ENCODE measurements around the gene KIR2DL4.
"Not testable (repeated sequence)": the region's sequence is repeated elsewhere in the genome, so short reads cannot be mapped to it uniquely, and the experiment has no call there.

Gene KIR2DL4

DNA sequence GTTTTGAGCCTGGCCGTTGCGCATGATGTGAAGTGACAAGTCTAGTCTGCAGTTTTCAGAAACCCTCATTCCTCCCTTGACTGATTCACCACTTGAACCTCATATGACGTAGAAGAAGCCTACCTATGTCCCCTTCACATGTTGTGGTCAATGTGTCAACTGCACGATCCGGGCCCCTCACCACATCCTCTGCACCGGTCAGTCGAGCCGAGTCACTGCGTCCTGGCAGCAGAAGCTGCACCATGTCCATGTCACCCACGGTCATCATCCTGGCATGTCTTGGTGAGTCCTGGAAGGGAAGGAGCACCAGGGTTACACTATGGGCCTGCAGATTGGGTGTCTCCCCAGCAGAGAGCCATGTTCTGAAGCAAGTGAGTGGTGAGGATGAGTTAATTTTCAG is at the start of gene KIR2DL4:
Gene KIR2DL4, plus strand, starts transcription at position 201 of the 400 bp plus-strand sequence. Its CDS starts 42 bp downstream, at position 243.
- no peak within 1 kb of the TSS for H3K4me3 ChIP-seq (ENCODE audit: low read depth, low read length)
- peak; percentile 17 for DNase-seq (ENCODE audit: low read depth)
- no peak for TF ChIP-seq MYC (IDR thresholded peaks at IDR 0.05; ENCODE audit: low read depth, low read length)
- TF ChIP-seq CTCF (IDR thresholded peaks at IDR 0.05; ENCODE audit: low read depth, low read length) = no peak
- TF ChIP-seq POLR2A (IDR thresholded peaks at IDR 0.05; ENCODE audit: extremely low read depth, insufficient read length) = no peak
- no peak for TF ChIP-seq MAX (IDR thresholded peaks at IDR 0.05; ENCODE audit: low read depth, low read length)

GRCh38 chr19:54756204-54757110 is 47.0 kb upstream of the KIR2DL4 start:
- H3K4me3 ChIP-seq (ENCODE audit: low read depth, low read length); DNase-seq (ENCODE audit: low read depth): not testable (repeated sequence)

DNA sequence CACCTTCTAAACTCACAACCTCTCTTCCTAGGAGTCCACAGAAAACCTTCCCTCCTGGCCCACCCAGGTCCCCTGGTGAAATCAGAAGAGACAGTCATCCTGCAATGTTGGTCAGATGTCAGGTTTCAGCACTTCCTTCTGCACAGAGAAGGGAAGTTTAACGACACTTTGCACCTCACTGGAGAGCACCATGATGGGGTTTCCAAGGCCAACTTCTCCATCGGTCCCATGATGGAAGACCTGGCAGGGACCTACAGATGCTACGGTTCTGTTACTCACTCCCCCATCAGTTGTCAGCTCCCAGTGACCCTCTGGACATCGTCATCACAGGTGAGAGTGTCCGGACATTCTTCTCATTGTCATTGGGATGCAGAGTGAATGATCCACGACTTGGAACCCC is 44.8 kb upstream of the KIR2DL4 start:
- DNase-seq (ENCODE audit: low read depth) = peak; percentile 8
- H3K4me3 ChIP-seq (ENCODE audit: low read depth, low read length) = not testable (repeated sequence)

- peak; percentile 82 for DNase-seq (ENCODE audit: low read depth)
- H3K4me3 ChIP-seq (ENCODE audit: low read depth, low read length) = not testable (repeated sequence)
Measured at GRCh38 chr19:54764219-54764618, 39.2 kb upstream of the KIR2DL4 start.

DNA sequence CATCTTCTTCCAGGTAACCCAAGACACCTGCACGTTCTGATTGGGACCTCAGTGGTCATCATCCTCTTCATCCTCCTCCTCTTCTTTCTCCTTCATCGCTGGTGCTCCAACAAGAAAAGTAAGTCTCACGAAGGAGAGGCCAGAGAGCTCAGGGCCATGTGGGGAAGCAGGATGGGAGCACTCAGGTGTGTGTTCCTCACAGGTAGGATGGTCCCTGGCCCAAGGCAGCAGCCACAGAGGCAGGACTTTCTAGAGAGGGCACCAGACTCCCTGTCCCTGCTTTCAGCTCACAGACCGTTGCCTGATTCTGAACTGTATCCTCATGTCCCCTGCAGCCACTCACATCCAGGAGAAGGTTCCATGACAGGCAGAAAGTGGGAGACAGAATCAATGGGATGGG is 36.9 kb upstream of the KIR2DL4 start:
- not testable (repeated sequence) for H3K4me3 ChIP-seq (ENCODE audit: low read depth, low read length); DNase-seq (ENCODE audit: low read depth)

DNA sequence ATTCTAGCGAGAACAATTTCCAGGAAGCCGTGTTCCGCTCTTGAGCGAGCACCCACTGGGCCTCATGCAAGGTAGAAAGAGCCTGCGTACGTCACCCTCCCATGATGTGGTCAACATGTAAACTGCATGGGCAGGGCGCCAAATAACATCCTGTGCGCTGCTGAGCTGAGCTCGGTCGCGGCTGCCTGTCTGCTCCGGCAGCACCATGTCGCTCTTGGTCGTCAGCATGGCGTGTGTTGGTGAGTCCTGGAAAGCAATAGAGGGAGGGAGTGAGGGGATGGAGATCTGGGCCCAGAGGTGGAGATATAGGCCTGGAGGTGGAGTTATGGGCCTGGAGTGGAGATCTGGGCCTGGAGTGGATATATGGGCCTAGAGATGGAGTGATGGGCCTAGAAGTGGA is 33.8 kb upstream of the KIR2DL4 start, which contains the start of gene KIR2DL1:
Gene KIR2DL1, plus strand, starts transcription at position 148 of the 400 bp plus-strand sequence. Its CDS starts 58 bp downstream, at position 206.
- not testable (repeated sequence) for H3K4me3 ChIP-seq (ENCODE audit: low read depth, low read length); DNase-seq (ENCODE audit: low read depth)

- DNase-seq (ENCODE audit: low read depth) = not testable (repeated sequence)
Measured at GRCh38 chr19:54770511-54770910, 32.9 kb upstream of the KIR2DL4 start.

DNA sequence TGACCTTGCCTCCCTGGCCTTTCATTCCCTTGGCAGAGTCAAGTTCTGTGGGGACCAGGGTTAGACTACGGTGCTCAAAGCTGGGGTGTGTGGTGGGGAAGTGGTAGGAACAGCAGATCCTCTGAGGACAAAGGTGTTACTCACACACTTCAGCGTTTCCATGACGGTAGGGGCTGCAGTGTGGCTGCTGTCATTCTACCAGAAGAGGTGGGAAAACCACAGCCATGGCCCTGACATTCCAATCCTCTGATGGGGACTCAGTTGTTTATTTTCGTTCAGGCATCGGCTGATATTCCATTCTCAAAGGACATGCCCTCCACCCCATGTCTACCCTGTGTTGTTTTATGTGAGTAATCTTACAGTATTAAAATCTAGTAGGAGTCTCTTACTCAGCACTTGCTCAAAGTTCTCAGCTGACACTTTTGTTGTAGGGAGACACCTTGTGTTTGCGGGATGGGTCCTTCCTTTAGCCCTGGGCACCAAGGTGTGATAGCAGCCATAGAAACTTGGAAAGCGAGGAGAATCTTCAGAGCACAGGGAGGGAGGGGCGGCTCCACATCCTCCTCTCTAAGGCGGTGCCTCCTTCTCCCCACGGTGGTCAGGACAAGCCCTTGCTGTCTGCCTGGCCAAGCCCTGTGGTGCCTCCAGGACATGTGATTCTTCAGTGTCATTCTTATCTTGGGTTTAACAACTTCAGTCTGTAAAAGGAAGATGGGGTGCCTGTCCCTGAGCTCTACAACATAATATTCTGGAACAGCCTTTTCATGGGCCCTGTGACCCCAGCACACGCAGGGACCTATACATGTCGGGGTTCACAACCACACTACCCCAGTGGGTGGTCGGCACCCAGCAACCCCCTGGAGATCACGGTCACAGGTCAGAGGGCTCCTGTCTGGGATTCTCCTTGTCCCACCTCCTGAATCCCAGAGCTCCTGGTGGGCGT is 32.1 kb upstream of the KIR2DL4 start:
- H3K4me3 ChIP-seq (ENCODE audit: low read depth, low read length); DNase-seq (ENCODE audit: low read depth): not testable (repeated sequence)

More at GRCh38 chr19:54770511-54770910, 32.9 kb upstream of the KIR2DL4 start:
- H3K4me3 ChIP-seq (ENCODE audit: low read depth, low read length) = not testable (repeated sequence)

GRCh38 chr19:54772666-54773065 is 30.7 kb upstream of the KIR2DL4 start:
- not testable (repeated sequence) for DNase-seq (ENCODE audit: low read depth); H3K4me3 ChIP-seq (ENCODE audit: low read depth, low read length)

DNA sequence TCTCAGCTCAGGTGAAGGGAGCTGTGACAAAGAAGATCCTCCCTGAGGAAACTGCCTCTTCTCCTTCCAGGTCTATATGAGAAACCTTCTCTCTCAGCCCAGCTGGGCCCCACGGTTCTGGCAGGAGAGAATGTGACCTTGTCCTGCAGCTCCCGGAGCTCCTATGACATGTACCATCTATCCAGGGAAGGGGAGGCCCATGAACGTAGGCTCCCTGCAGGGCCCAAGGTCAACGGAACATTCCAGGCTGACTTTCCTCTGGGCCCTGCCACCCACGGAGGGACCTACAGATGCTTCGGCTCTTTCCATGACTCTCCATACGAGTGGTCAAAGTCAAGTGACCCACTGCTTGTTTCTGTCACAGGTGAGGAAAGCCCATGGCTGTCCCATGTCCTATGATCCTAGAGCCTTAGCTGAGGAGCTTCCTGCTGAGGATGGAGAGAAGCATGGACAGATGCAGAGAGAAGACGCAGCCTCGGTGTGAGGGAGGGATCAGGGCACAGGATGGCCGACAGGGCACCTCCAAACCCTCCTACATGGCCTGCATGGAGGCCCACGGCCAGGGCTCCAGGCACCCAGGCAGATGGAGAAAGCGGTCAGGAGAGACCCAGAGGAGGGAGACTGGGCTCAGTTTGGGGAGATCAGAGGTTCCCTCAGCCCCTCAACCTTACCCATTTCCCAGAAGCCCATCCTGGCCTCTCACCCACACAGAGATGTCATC is 28.2 kb upstream of the KIR2DL4 start:
- DNase-seq (ENCODE audit: low read depth); H3K4me3 ChIP-seq (ENCODE audit: low read depth, low read length): not testable (repeated sequence)

DNA sequence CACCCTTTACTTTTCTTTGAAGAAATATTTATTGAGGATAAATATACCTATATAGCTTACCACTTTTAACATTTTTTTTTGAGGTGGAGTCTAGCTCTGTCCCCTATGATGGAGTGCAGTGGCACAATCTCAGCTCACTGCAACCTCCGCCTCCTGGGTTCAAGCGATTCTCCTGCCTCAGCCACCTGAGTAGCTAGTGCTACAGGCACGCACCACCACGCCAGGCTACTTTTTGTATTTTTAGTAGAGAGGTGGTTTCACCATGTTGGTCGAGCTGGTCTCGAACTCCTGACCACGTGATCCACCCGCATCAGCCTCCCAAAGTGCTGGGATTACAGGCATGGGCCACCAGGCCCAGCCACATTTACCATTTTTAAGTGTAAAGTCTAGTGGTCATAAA is 27.6 kb upstream of the KIR2DL4 start:
- DNase-seq (ENCODE audit: low read depth); H3K4me3 ChIP-seq (ENCODE audit: low read depth, low read length): not testable (repeated sequence)

DNA sequence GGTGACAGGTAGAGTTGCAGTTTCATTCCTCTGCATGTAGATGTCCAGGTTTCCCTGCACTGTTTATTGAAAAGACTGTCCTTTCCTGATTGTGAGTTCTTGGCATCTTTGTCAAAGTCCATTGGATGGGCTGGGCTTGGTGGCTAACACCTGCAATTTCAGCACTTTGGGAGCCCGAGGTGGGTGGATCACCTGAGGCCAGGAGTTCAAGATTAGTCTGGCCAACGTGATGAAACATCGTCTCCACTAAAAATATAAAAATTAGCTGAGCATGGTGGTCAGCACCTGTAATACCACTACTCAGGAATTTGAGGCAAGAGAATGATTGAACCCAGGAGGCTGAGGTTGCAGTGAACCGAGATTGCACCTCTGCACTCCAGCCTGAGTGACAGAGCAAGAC is 25.6 kb upstream of the KIR2DL4 start:
- H3K4me3 ChIP-seq (ENCODE audit: low read depth, low read length); DNase-seq (ENCODE audit: low read depth): not testable (repeated sequence)

DNA sequence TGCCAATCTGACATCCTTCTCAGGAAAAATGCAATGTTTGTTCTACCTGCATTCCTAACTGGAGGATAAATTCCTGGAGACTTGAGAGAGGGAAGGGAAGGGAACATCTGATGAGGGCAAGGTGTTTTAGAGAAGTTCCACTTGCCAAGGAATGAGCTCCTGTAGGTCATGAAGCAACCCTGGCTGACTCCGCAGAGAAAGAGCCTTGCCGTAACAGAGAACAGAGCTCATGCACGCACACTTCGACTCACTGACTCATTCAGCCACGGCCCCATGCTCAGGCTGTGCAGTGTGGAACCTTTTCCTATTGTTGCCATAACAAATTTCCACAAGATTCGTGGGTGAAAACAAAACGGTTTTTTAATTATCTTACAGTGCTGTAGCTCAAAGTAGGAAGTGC is 24.5 kb upstream of the KIR2DL4 start:
- not testable (repeated sequence) for H3K4me3 ChIP-seq (ENCODE audit: low read depth, low read length); DNase-seq (ENCODE audit: low read depth)

DNA sequence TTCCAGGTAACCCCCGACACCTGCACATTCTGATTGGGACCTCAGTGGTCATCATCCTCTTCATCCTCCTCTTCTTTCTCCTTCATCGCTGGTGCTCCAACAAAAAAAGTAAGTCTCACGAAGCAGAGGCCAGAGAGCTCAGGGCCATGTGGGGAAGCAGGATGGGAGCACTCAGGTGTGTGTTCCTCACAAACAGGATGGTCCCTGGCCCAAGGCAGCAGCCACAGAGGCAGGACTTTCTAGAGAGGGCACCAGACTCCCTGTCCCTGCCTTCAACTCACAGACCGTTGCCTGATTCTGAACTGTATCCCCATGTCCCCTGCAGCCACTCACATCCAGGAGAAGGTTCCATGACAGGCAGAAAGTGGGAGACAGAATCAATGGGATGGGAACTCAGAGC is 20.5 kb upstream of the KIR2DL4 start:
- not testable (repeated sequence) for H3K4me3 ChIP-seq (ENCODE audit: low read depth, low read length); DNase-seq (ENCODE audit: low read depth)

- not testable (repeated sequence) for H3K4me3 ChIP-seq (ENCODE audit: low read depth, low read length); DNase-seq (ENCODE audit: low read depth)
Measured at GRCh38 chr19:54786091-54786723, 17.2 kb upstream of the KIR2DL4 start.

DNA sequence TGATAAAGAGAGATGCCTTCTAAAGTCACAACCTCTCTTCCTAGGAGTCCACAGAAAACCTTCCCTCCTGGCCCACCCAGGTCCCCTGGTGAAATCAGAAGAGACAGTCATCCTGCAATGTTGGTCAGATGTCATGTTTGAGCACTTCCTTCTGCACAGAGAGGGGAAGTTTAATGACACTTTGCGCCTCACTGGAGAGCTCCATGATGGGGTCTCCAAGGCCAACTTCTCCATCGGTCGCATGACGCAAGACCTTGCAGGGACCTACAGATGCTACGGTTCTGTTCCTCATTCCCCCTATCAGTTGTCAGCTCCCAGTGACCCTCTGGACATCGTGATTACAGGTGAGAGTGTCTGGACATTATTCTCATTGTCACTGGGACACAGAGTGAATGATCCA is 15.3 kb upstream of the KIR2DL4 start:
- peak; percentile 68 for DNase-seq (ENCODE audit: low read depth)
- H3K4me3 ChIP-seq (ENCODE audit: low read depth, low read length) = not testable (repeated sequence)
